Psoas muscle (tissue), 8 donors: ENCODE results near the gene DRAM2. TPM values are rescaled to one million over a fixed set of nuclear protein-coding genes. Genes with fewer than 3 reads are reported as not detected.
"Not testable (repeated sequence)": the region's sequence is repeated elsewhere in the genome, so short reads cannot be mapped to it uniquely, and the experiment has no call there.

Source experiments
- ATAC-seq, 4 donors: fragments of 200-7000 bp; cut with Tn5 transposase; one replicate each; pipeline ENCODE4 v1.9.1; 2020; ENCODE audit warnings: moderate library complexity in 3 of 4, mild to moderate bottlenecking in 2 of 4
- DNase-seq, 2 donors: peaks; one replicate each; pipeline ENCODE4 v3.0.0-alpha.2; 2020
- H3K27ac ChIP-seq: fragments of 200-600 bp; one replicate; pipeline ENCODE4 v1.8.0; 2022
- H3K27me3 ChIP-seq, 3 donors: fragments of 200-600 bp in 1 of 3; one replicate each; pipeline versions ENCODE4 v1.6.1 to v1.8.0; 2013 to 2022; ENCODE audit warnings: low read length in 2 of 3, mild to moderate bottlenecking in 2 of 3, moderate library complexity in 1 of 3; ENCODE audit not compliant: insufficient read depth in 3 of 3
- H3K36me3 ChIP-seq, 2 donors: fragments of 200-600 bp in 1 of 2; one replicate each; pipeline versions ENCODE4 v1.6.1 to v1.8.0; 2013 to 2022; ENCODE audit warnings: low read depth in 1 of 2, mild to moderate bottlenecking in 1 of 2, moderate library complexity in 1 of 2; ENCODE audit not compliant: insufficient read depth in 1 of 2
- H3K4me1 ChIP-seq: fragments of 200-600 bp; one replicate; pipeline ENCODE4 v1.8.0; 2022
- H3K4me3 ChIP-seq: fragments of 200-600 bp; one replicate; pipeline ENCODE4 v1.8.0; 2022; ENCODE audit warnings: mild to moderate bottlenecking
- H3K9me3 ChIP-seq: fragments of 200-600 bp; one replicate; pipeline ENCODE4 v1.8.0; 2022
- WGBS, 3 donors: extraction: QIAGEN DNeasy Blood & Tissue Kit; methylation state at CpG; one replicate each; pipeline versions ENCODE4 v1.1.6 to v1.1.7; 2013; 5-methylcytosine and 5-hydroxymethylcytosine counted together
- intact Hi-C, 2 donors: fragments of 100-400 bp; cut with DNase I; formaldehyde crosslinking; loops; one replicate each; pipeline versions ENCODE4 v1.11.0 to v1.14.2; 2022
- polyA plus RNA-seq, 3 donors: library from polyadenylated mRNA; stranded (reverse); fragments of 200-250 nt; gene quantifications; one replicate each; pipeline ENCODE4 v1.2.3, GENCODE V29; 2013
- total RNA-seq, 4 donors: library from RNA; stranded (reverse); fragmentation: NEBNext Ultra II Directional in 2 of 4; extraction: Animal tissue kit (Norgen Biotek cat#: 25700) in 2 of 4; gene quantifications; one replicate each; pipeline versions ENCODE4 v1.2.1 to v1.2.4, GENCODE V29; 2021 to 2023
- TF ChIP-seq, protein P1 (sequence below): fragments of 200-600 bp; IDR thresholded peaks from one replicate; pipeline ENCODE4 v1.8.0; 2022; ENCODE audit warnings: antibody characterized with exemption
- donor health status: healthy with polysubstance abuse.
- donor health status: DM: no; HTN: no; CAD: no; lungs with moderate emphysema.
- donor health status: Bipolar disorder and iron deficiency.
- donor health status: healthy.
- donor health status: DM: yes; HTN: yes; CAD: no.
- donor health status: DM: no; HTN: no; CAD: no.
- donor health status: DM: no; HTN: no; CAD: no.
- donor health status: DM: yes; HTN: yes; CAD: no.

Gene DRAM2
- total and polyA plus RNA-seq, 7 donors: 19.2 to 41.0 (median 27.1) TPM

DNA sequence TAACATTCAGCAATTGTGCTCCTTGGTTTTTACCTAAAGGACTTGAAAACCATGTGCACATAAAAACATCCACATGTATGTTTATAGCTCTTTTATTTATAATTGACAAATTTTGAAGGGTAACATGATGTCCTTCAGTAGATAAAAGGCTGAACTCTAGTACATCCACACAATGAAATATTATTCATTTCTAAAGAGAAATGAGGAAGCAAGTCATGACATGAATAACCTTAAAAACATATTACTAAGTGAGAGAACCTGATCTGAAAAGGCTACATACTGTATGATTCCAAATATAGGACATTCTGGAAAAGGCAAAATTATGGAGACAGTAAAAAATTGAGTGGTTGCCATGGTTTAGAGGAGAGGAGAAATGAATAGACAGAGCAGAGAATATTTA is 50.3 kb downstream of the DRAM2 start:
- DNase-seq (no peak), ATAC-seq (no peak)
- Histone ChIP-seq H3K27ac (no peak overlapping the region), H3K4me1 (no peaks in the 10 kb centered on the region), H3K9me3 (no peaks in the 10 kb centered on the region), H3K27me3 (no peaks in the 10 kb centered on the region), H3K4me3 (no peak overlapping the region), H3K36me3 (no peaks in the 10 kb centered on the region)
- intact Hi-C loops: no loop called here
- TF ChIP-seq, protein P1, sequence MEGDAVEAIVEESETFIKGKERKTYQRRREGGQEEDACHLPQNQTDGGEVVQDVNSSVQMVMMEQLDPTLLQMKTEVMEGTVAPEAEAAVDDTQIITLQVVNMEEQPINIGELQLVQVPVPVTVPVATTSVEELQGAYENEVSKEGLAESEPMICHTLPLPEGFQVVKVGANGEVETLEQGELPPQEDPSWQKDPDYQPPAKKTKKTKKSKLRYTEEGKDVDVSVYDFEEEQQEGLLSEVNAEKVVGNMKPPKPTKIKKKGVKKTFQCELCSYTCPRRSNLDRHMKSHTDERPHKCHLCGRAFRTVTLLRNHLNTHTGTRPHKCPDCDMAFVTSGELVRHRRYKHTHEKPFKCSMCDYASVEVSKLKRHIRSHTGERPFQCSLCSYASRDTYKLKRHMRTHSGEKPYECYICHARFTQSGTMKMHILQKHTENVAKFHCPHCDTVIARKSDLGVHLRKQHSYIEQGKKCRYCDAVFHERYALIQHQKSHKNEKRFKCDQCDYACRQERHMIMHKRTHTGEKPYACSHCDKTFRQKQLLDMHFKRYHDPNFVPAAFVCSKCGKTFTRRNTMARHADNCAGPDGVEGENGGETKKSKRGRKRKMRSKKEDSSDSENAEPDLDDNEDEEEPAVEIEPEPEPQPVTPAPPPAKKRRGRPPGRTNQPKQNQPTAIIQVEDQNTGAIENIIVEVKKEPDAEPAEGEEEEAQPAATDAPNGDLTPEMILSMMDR: no peak

DNA sequence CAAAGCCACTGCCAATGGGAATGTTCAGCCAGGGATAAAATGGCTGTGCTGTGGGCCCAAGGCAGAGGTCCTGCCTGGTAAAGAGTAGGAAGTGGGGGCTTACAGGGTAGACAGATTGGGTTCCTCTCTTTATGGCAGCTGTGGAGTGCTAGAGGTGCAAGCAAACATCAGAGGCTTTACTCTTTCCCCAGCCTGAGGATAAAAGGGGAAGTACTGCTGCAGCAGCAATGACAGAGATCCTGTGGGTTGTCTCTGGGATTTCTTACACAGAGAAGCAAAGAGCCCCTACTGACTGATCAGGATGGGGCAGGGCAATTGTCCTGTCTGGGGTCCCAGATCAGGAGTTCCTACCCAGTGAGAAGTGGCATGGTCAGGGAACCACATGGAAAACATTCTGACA is 54.2 kb downstream of the DRAM2 start:
- intact Hi-C loops: no loop called here
- Histone ChIP-seq H3K36me3 (no peaks in the 10 kb centered on the region), H3K27ac (no peak overlapping the region), H3K9me3 (peaks cover under 1% of the 10 kb centered on the region), H3K27me3 (no peaks in the 10 kb centered on the region), H3K4me3 (no peak overlapping the region), H3K4me1 (no peaks in the 10 kb centered on the region)
- TF ChIP-seq, protein P1: no peak
- ATAC-seq (no peak), DNase-seq (no peak)

DNA sequence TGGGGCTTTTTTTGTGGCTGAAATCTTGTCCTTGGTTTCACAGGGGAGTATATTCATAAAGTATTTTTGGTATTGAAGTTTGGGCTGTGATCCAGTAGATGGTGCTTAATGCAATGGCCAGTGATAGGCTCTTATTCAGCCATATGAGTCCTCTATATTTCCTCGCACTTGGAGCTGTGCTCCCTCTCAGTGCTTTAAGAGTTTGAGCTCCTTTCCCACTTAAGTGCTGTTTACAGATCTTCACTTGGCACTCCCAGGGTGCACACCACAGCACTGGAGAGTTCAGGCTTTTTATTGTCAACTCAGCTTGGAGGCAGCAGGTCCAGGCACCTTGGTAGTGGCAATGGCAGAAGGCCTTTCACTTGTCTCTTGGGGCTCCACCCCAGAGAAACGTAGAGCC is 54.9 kb downstream of the DRAM2 start:
- H3K9me3 ChIP-seq: peaks cover 4% of the 10 kb centered on the region
- DNase-seq (no peak), ATAC-seq (no peak)
- H3K27me3 ChIP-seq: no peaks in the 10 kb centered on the region
- H3K36me3 ChIP-seq: no peaks in the 10 kb centered on the region
- H3K4me1 ChIP-seq: no peaks in the 10 kb centered on the region
- 50 to 61% (median 56%) methylated on average over 2 of the region's 2 CpGs for WGBS, 3 donors
- intact Hi-C loops: no loop called here
- TF ChIP-seq, protein P1: no peak
- no peak overlapping the region for H3K27ac ChIP-seq
- no peak overlapping the region for H3K4me3 ChIP-seq

DNA sequence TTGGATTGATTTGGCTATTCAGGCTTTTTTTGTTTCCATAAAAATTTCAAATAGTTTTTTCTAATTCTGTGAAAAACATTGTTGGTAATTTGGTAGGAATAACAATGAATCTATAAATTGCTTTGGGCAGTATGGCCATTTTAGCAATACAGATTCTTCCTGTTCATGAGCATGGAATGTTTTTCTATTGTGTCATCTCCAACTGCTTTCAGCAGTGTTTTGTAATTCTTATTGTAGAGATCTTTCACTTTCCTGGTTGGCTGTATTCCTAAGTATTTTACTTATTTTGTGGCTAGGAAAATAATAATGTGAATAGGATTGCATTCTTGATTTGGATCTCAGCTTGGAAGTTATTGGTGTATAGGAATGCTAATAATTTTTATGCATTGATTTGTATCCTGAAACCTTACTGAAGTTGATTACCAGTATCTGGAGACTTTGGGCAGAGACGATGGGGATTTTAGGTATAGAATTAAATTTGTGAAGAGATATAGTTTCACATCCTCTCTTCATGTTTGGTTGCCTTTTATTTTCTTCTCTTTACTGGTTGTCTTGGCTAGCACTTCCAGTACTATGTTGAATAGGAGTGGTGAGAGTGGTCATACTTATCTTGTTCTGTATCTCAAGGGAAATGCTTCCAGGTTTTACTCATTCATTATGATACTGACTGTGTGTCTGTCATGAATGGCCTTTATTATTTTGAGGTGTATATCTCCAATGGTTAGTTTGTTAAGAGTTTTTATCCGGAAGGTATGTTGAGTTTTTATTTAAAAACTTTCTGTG is 57.3 kb downstream of the DRAM2 start:
- Histone ChIP-seq H3K27me3 (no peaks in the 10 kb centered on the region), H3K4me3 (no peak overlapping the region), H3K27ac (no peak overlapping the region), H3K9me3 (peaks cover 4% of the 10 kb centered on the region), H3K4me1 (no peaks in the 10 kb centered on the region), H3K36me3 (no peaks in the 10 kb centered on the region)
- WGBS, 3 donors: 78 to 86% (median 82%) methylated on average over 2 of the region's 2 CpGs
- DNase-seq: no peak
- ATAC-seq: no peak
- TF ChIP-seq, protein P1: no peak
- intact Hi-C loops: no loop called here

DNA sequence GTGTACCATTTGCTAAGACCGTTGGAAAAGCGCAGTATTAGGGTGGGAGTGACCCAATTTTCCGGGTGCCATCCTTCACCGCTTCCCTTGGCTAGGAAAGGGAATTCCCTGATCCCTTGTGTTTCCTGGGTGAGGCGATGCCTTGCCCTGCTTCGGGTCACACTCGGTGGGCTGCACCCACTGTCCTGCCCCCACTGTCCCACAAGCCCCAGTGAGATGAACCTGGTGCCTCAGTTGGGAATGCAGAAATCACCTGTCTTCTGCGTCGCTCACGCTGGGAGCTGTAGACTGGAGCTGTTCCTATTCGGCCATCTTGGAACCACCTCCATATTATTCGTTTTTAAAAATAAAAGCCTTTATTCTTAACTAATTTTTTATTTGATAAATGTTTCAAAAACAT is 60.6 kb downstream of the DRAM2 start:
- H3K4me3 ChIP-seq, H3K27ac ChIP-seq, intact Hi-C loops, H3K9me3 ChIP-seq, DNase-seq, H3K27me3 ChIP-seq, H3K36me3 ChIP-seq, ATAC-seq, H3K4me1 ChIP-seq: not testable (repeated sequence)
- 90 to 91% (median 91%) methylated on average over 12 of the region's 12 CpGs for WGBS, 3 donors

GRCh38 chr1:111077312-111077711 is 62.6 kb downstream of the DRAM2 start:
- intact Hi-C loops, H3K4me1 ChIP-seq, ATAC-seq, H3K36me3 ChIP-seq, DNase-seq, H3K4me3 ChIP-seq, H3K9me3 ChIP-seq, H3K27ac ChIP-seq, H3K27me3 ChIP-seq: not testable (repeated sequence)
- WGBS, 3 donors: 76 to 86% (median 78%) methylated on average over 4 of the region's 4 CpGs
